K562 (cell line): ENCODE measurements around the gene TENT4B.

Experiments
- CAMTA2 ChIP-seq: fragments of 250-450 bp; sonication (Bioruptor Pico); conservative IDR thresholded peaks from 2 replicates; pipeline ENCODE4 v1.5.1; 2022
- CBX5 ChIP-seq: IDR thresholded peaks from 2 replicates; pipeline ENCODE4 v1.6.1; 2014; ENCODE audit warnings: low read depth, borderline replicate concordance
- CREBBP ChIP-seq: IDR thresholded peaks from one replicate; pipeline ENCODE4 v1.6.1; 2012; ENCODE audit warnings: low read depth, mild to moderate bottlenecking, control low read depth, inconsistent platforms, low read length
- CTCF ChIP-seq, 3 experiments: IDR thresholded peaks in 2 of 3; conservative IDR thresholded peaks in 1 of 3; 2 replicates each; pipeline ENCODE4 v1.5.1; 2011 to 2012; ENCODE audit warnings: low read length in 3 of 3, mild to moderate bottlenecking in 3 of 3, control low read depth in 2 of 3, improper control_type of control experiment in 1 of 3, inconsistent platforms in 1 of 3, low read depth in 1 of 3, mixed read lengths in 1 of 3, moderate library complexity in 1 of 3; ENCODE audit not compliant: insufficient read depth in 2 of 3
- ETV6 ChIP-seq, 3 experiments: fragments of 150-350 bp in 1 of 3; sonication (generic) in 1 of 3; formaldehyde crosslinking in 1 of 3; IDR thresholded peaks; 2 replicates each; pipeline versions ENCODE4 v1.6.1 to v1.8.0; 2014 to 2022; ENCODE audit warnings: borderline replicate concordance in 2 of 3, low read depth in 2 of 3, antibody characterized with exemption in 1 of 3, low read length in 1 of 3, mild to moderate bottlenecking in 1 of 3, missing genetic modification reagents in 1 of 3
- EZH2 ChIP-seq: IDR thresholded peaks from 2 replicates; pipeline ENCODE4 v1.6.1; 2012; ENCODE audit warnings: low read depth, mild to moderate bottlenecking, inconsistent platforms, low read length, borderline replicate concordance
- FOXO4 ChIP-seq: fragments of 450-650 bp; formaldehyde crosslinking; IDR thresholded peaks from 2 replicates; pipeline ENCODE4 v1.4.0; 2020; ENCODE audit warnings: mild to moderate bottlenecking, moderate library complexity
- HOMEZ ChIP-seq: fragments of 250-450 bp; sonication (Bioruptor Pico); IDR thresholded peaks from 2 replicates; pipeline ENCODE4 v1.4.0; 2020; ENCODE audit warnings: mild to moderate bottlenecking, moderate library complexity
- MNT ChIP-seq, 2 experiments: fragments of 450-650 bp; conservative IDR thresholded peaks; 2 replicates each; pipeline ENCODE4 v1.6.1; 2017; ENCODE audit warnings: mild to moderate bottlenecking in 2 of 2, moderate library complexity in 2 of 2
- RAD51 ChIP-seq: fragments of 450-650 bp; IDR thresholded peaks from 2 replicates; pipeline ENCODE4 v1.7.1; 2016; ENCODE audit warnings: low read depth, mild to moderate bottlenecking, borderline replicate concordance
- STAT6 ChIP-seq: sonication (generic); formaldehyde crosslinking; IDR thresholded peaks from 2 replicates; pipeline ENCODE4 v1.8.1; 2023; ENCODE audit warnings: mild to moderate bottlenecking, missing genetic modification reagents
- ZNF124 ChIP-seq: sonication (generic); formaldehyde crosslinking; IDR thresholded peaks from 2 replicates; pipeline ENCODE4 v1.8.1; 2022; ENCODE audit warnings: missing genetic modification reagents
- ZNF407 ChIP-seq: fragments of 450-650 bp; IDR thresholded peaks from 2 replicates; pipeline ENCODE4 v1.6.1; 2016; ENCODE audit warnings: low read depth
- ZNF780A ChIP-seq: fragments of 250-450 bp; sonication (Bioruptor Pico); IDR thresholded peaks from 2 replicates; pipeline ENCODE4 v1.5.0; 2021; ENCODE audit warnings: mild to moderate bottlenecking

GRCh38 chr16:50238868-50239301 lies 85.8 kb downstream of the TENT4B start:
- TF ChIP-seq ZNF124 (no peak), STAT6 (CRISPR knock-in tag) (no peak), EZH2 (no peak), RAD51 (no peak), CTCF (IDR thresholded peaks at IDR 0.05 in 2 of 3, conservative IDR thresholded peaks at IDR 0.05 in 1 of 3; ENCODE audit: insufficient read depth in 2 of 3, low read depth in 1 of 3, low read length in 3 of 3) (no peak), ETV6 (IDR thresholded peaks at IDR 0.05; ENCODE audit: borderline replicate concordance in 1 of 2, low read depth in 2 of 2, low read length in 1 of 2) (no peak), ETV6 (CRISPR knock-in tag; IDR thresholded peaks at IDR 0.05; ENCODE audit: borderline replicate concordance) (no peak), ZNF407 (no peak), ZNF780A (CRISPR knock-in tag) (no peak), HOMEZ (CRISPR knock-in tag) (no peak), CBX5 (no peak), FOXO4 (no peak), MNT (conservative IDR thresholded peaks at IDR 0.05) (no peak), CREBBP (no peak), CAMTA2 (CRISPR knock-in tag) (no peak)
